H1 (cell line): Measurements from ENCODE around the gene KRTAP3-2. TPM values are rescaled to one million over a fixed set of nuclear protein-coding genes. Genes with fewer than 3 reads are reported as not detected.

ENCODE experiments used
- CTCF ChIA-PET: fragments of 300-600 bp; sonication (Branson Sonifier 250); formaldehyde crosslinking; loops from one replicate; lab custom pipeline; 2021; ENCODE audit not compliant: partially characterized antibody; lab: Charles Lee
- POLR2A ChIA-PET: fragments of 300-600 bp; sonication (Branson Sonifier 250); formaldehyde crosslinking; loops from one replicate; lab custom pipeline; 2021; ENCODE audit warnings: inconsistent platforms; ENCODE audit not compliant: partially characterized antibody; lab: Charles Lee
- DNase-seq, 2 experiments: peaks; one replicate each; pipeline versions ENCODE4 v3.0.0 to v3.0.0-alpha.2; 2010 to 2022; ENCODE audit warnings: low spot score in 2 of 2, low read depth in 1 of 2, mixed read lengths in 1 of 2
- FAIRE-seq: peaks from 2 replicates; lab custom pipeline; 2011; peaks lifted over from hg19 to GRCh38; lab: Jason Lieb, UNC
- H2AFZ ChIP-seq: 2 replicates; pipeline ENCODE4 v1.8.1; 2012; ENCODE audit warnings: low read length, inconsistent platforms
- H2AK5ac ChIP-seq: 2 replicates; pipeline ENCODE4 v1.6.1; 2013; ENCODE audit warnings: low read depth, low read length
- H2BK120ac ChIP-seq: replicated peaks from 2 replicates; pipeline ENCODE3; 2013; ENCODE audit warnings: low read depth, low read length, inconsistent platforms
- H2BK12ac ChIP-seq: 2 replicates; pipeline ENCODE4 v1.6.1; 2013; ENCODE audit warnings: low read depth, low read length
- H2BK15ac ChIP-seq: 2 replicates; pipeline ENCODE4 v1.6.1; 2013; ENCODE audit warnings: low read length
- H2BK20ac ChIP-seq: 2 replicates; pipeline ENCODE4 v1.6.1; 2013; ENCODE audit warnings: low read length
- H2BK5ac ChIP-seq: 2 replicates; pipeline ENCODE4 v1.6.1; 2013; ENCODE audit warnings: low read depth, low read length
- H3K14ac ChIP-seq: 2 replicates; pipeline ENCODE4 v1.6.1; 2013; ENCODE audit warnings: inconsistent platforms; ENCODE audit not compliant: insufficient read length
- H3K18ac ChIP-seq: 2 replicates; pipeline ENCODE4 v1.6.1; 2013; ENCODE audit warnings: low read length; ENCODE audit errors: extremely low read depth
- H3K23ac ChIP-seq: 2 replicates; pipeline ENCODE4 v1.6.1; 2013; ENCODE audit warnings: inconsistent platforms; ENCODE audit not compliant: insufficient read length
- H3K23me2 ChIP-seq: 2 replicates; pipeline ENCODE4 v1.6.1; 2013; ENCODE audit warnings: low read depth, low read length
- H3K27ac ChIP-seq: 2 replicates; pipeline ENCODE4 v1.6.1; 2011; ENCODE audit warnings: low read depth, low read length, inconsistent platforms
- H3K27me3 ChIP-seq, 4 experiments: replicated peaks in 1 of 4; 1 replicate in 1 of 4; 2 replicates in 3 of 4; pipeline versions ENCODE4 v1.6.1 to v1.8.1; 2011 to 2013; ENCODE audit warnings: low read length in 3 of 4, mild to moderate bottlenecking in 3 of 4, inconsistent platforms in 2 of 4, mixed read lengths in 2 of 4, moderate library complexity in 1 of 4; ENCODE audit not compliant: control insufficient read depth in 3 of 4, insufficient read depth in 3 of 4; ENCODE audit errors: extremely low read depth in 1 of 4
- H3K36me3 ChIP-seq, 4 experiments: 2 replicates each; pipeline versions ENCODE4 v1.6.1 to v1.8.1; 2011 to 2013; ENCODE audit warnings: mild to moderate bottlenecking in 4 of 4, low read length in 3 of 4, moderate library complexity in 2 of 4, control low read depth in 1 of 4, inconsistent platforms in 1 of 4; ENCODE audit not compliant: insufficient read depth in 4 of 4, control insufficient read depth in 2 of 4
- H3K4ac ChIP-seq: replicated peaks from 2 replicates; pipeline ENCODE3; 2013; ENCODE audit warnings: low read length, low read depth, mixed read lengths, inconsistent platforms; ENCODE audit not compliant: insufficient read length
- H3K4me1 ChIP-seq, 4 experiments: replicated peaks in 1 of 4; 1 replicate in 1 of 4; 2 replicates in 3 of 4; pipeline versions ENCODE4 v1.6.1 to v1.8.1; 2011 to 2013; ENCODE audit warnings: low read length in 3 of 4, inconsistent platforms in 2 of 4, mixed read lengths in 1 of 4; ENCODE audit not compliant: insufficient read depth in 4 of 4, control insufficient read depth in 3 of 4
- H3K4me2 ChIP-seq, 2 experiments: 2 replicates each; pipeline versions ENCODE4 v1.6.1 to v1.8.1; 2011 to 2013; ENCODE audit warnings: low read depth in 2 of 2, low read length in 2 of 2, control low read depth in 1 of 2, inconsistent platforms in 1 of 2, mild to moderate bottlenecking in 1 of 2; ENCODE audit not compliant: insufficient read depth in 1 of 2
- H3K4me3 ChIP-seq, 4 experiments: fragments of 200-600, 300-600 bp in 1 of 4; sonication (generic), shearing (Covaris generic), sonication (Bioruptor Twin) in 1 of 4; 2 replicates each; pipeline versions ENCODE4 v1.5.1 to v1.8.1; 2011 to 2016; ENCODE audit warnings: low read length in 4 of 4, low read depth in 3 of 4, control low read depth in 2 of 4, inconsistent platforms in 2 of 4, mild to moderate bottlenecking in 2 of 4, mixed read lengths in 1 of 4, moderate library complexity in 1 of 4; ENCODE audit not compliant: insufficient read depth in 2 of 4; ENCODE audit errors: extremely low read depth in 1 of 4
- H3K56ac ChIP-seq: replicated peaks from 2 replicates; pipeline ENCODE3; 2013; ENCODE audit warnings: low read depth, mild to moderate bottlenecking, mixed read lengths, low read length, inconsistent platforms; ENCODE audit not compliant: insufficient read length
- H3K79me1 ChIP-seq: 2 replicates; pipeline ENCODE4 v1.6.1; 2013; ENCODE audit warnings: low read depth, low read length, control low read depth
- H3K79me2 ChIP-seq, 2 experiments: 2 replicates each; pipeline versions ENCODE4 v1.6.1 to v1.8.1; 2012 to 2013; ENCODE audit warnings: low read length in 2 of 2, mild to moderate bottlenecking in 2 of 2, inconsistent platforms in 1 of 2; ENCODE audit not compliant: insufficient read depth in 2 of 2, control insufficient read depth in 1 of 2
- H3K9ac ChIP-seq, 4 experiments: replicated peaks in 1 of 4; 1 replicate in 1 of 4; 2 replicates in 3 of 4; pipeline versions ENCODE4 v1.6.1 to v1.8.1; 2011 to 2013; ENCODE audit warnings: low read depth in 3 of 4, low read length in 3 of 4, control low read depth in 2 of 4, mild to moderate bottlenecking in 2 of 4, moderate library complexity in 2 of 4, inconsistent platforms in 1 of 4; ENCODE audit errors: extremely low read depth in 1 of 4
- H3K9me3 ChIP-seq, 2 experiments: 2 replicates each; pipeline versions ENCODE4 v1.6.1 to v1.8.1; 2012 to 2013; ENCODE audit warnings: mild to moderate bottlenecking in 2 of 2, moderate library complexity in 2 of 2, control low read depth in 1 of 2, inconsistent platforms in 1 of 2, low read depth in 1 of 2, low read length in 1 of 2, mixed read lengths in 1 of 2; ENCODE audit not compliant: insufficient read depth in 2 of 2
- H4K20me1 ChIP-seq, 2 experiments: replicated peaks in 1 of 2; 2 replicates each; pipeline versions ENCODE3 to v1.8.1; 2011 to 2013; ENCODE audit warnings: inconsistent platforms in 2 of 2, low read length in 2 of 2, mild to moderate bottlenecking in 1 of 2; ENCODE audit not compliant: insufficient read depth in 2 of 2, control insufficient read depth in 1 of 2
- H4K5ac ChIP-seq: 2 replicates; pipeline ENCODE4 v1.6.1; 2013; ENCODE audit warnings: low read length, low read depth, mixed read lengths, inconsistent platforms; ENCODE audit not compliant: insufficient read length
- H4K8ac ChIP-seq: 2 replicates; pipeline ENCODE4 v1.8.0; 2013; ENCODE audit warnings: mild to moderate bottlenecking, moderate library complexity, low read length, inconsistent platforms; ENCODE audit not compliant: insufficient read depth; ENCODE audit errors: extremely low read depth
- H4K91ac ChIP-seq: replicated peaks from 2 replicates; pipeline ENCODE3; 2013; ENCODE audit warnings: low read length, mixed read lengths, inconsistent platforms; ENCODE audit not compliant: insufficient read length
- ASH2L ChIP-seq: fragments of 200-600, 300-600 bp; sonication (generic); IDR thresholded peaks from one replicate; pipeline ENCODE4 v1.7.1; 2017; ENCODE audit warnings: low read length
- CREB1 ChIP-seq: IDR thresholded peaks from 2 replicates; pipeline ENCODE4 v1.6.1; 2012; ENCODE audit warnings: inconsistent platforms
- EGR1 ChIP-seq: IDR thresholded peaks from 2 replicates; pipeline ENCODE4 v1.6.1; 2011; ENCODE audit warnings: low read depth, low read length, borderline replicate concordance
- HDAC6 ChIP-seq: IDR thresholded peaks from one replicate; pipeline ENCODE4 v1.7.1; 2012; ENCODE audit warnings: low read depth, mild to moderate bottlenecking, inconsistent platforms, low read length, moderate library complexity
- JUN ChIP-seq: IDR thresholded peaks from 2 replicates; pipeline ENCODE4 v1.6.1; 2011; ENCODE audit warnings: low read depth, mild to moderate bottlenecking, improper control_type of control experiment, low read length
- KDM4A ChIP-seq: IDR thresholded peaks from one replicate; pipeline ENCODE4 v1.7.1; 2012; ENCODE audit warnings: low read depth, mild to moderate bottlenecking, moderate library complexity, low read length, inconsistent platforms; ENCODE audit not compliant: severe bottlenecking
- KDM5A ChIP-seq: fragments of 200-600 bp; IDR thresholded peaks from 2 replicates; pipeline ENCODE4 v1.7.1; 2012; ENCODE audit warnings: mild to moderate bottlenecking, low read length, inconsistent platforms, mixed read lengths
- MAX ChIP-seq: IDR thresholded peaks from 2 replicates; pipeline ENCODE4 v1.6.1; 2012; ENCODE audit warnings: inconsistent platforms
- POLR2AphosphoS5 ChIP-seq: IDR thresholded peaks from 2 replicates; pipeline ENCODE4 v1.6.1; 2011; ENCODE audit warnings: low read depth, low read length
- POU5F1 ChIP-seq: IDR thresholded peaks from 2 replicates; pipeline ENCODE4 v1.6.1; 2011; ENCODE audit warnings: low read depth, mild to moderate bottlenecking, low read length, moderate library complexity
- RAD21 ChIP-seq, 2 experiments: IDR thresholded peaks in 1 of 2; conservative IDR thresholded peaks in 1 of 2; 2 replicates each; pipeline ENCODE4 v1.6.1; 2011; ENCODE audit warnings: low read depth in 2 of 2, low read length in 2 of 2, improper control_type of control experiment in 1 of 2, inconsistent platforms in 1 of 2, mild to moderate bottlenecking in 1 of 2, moderate library complexity in 1 of 2
- SAP30 ChIP-seq: fragments of 300-600 bp; sonication (generic); IDR thresholded peaks from 2 replicates; pipeline ENCODE4 v1.7.1; 2012; ENCODE audit warnings: low read length, moderate library complexity, mild to moderate bottlenecking, inconsistent platforms; ENCODE audit not compliant: insufficient read depth, insufficient replicate concordance
- SP4 ChIP-seq: IDR thresholded peaks from 2 replicates; pipeline ENCODE4 v1.6.1; 2012; ENCODE audit warnings: low read length, inconsistent platforms
- SUZ12 ChIP-seq: fragments of 200-600 bp; sonication (generic); IDR thresholded peaks from 2 replicates; pipeline ENCODE4 v1.6.1; 2012; ENCODE audit warnings: mild to moderate bottlenecking, inconsistent platforms, low read length, moderate library complexity, mixed read lengths
- TAF7 ChIP-seq: optimal IDR thresholded peaks from 2 replicates; pipeline ENCODE3; 2011; ENCODE audit warnings: low read depth, mild to moderate bottlenecking, inconsistent platforms, low read length, moderate library complexity, borderline replicate concordance
- WGBS, 2 experiments: shearing (Covaris generic) in 1 of 2; methylation state at CpG; one replicate each; pipeline versions ENCODE4 v1.1.6 to v1.1.7; 2013 to 2015; ENCODE audit warnings: low lambda C conversion rate in 2 of 2, mixed read lengths in 2 of 2, inconsistent platforms in 1 of 2, low coverage in 1 of 2, missing lambda C conversion rate in 1 of 2; ENCODE audit not compliant: insufficient replicate concordance in 2 of 2, insufficient coverage in 1 of 2, insufficient read length in 1 of 2; ENCODE audit errors: extremely low coverage in 1 of 2, missing lambda C conversion rate in 1 of 2; 5-methylcytosine and 5-hydroxymethylcytosine counted together
- polyA plus RNA-seq, 7 experiments: library from polyadenylated mRNA; depleted of rRNA in 3 of 7; stranded (reverse) in 5 of 7; unstranded in 2 of 7; fragments of >200 nt in 5 of 7; fragments of 200-250 nt in 2 of 7; gene quantifications; 1 replicate in 5 of 7; 2 replicates in 1 of 7; 4 replicates in 1 of 7; pipeline versions ENCODE4 v1.2.1 to v1.2.3, GENCODE V29; 2011 to 2013; ENCODE audit warnings: missing spikeins in 2 of 7, mixed read lengths in 2 of 7
- total RNA-seq: library from RNA; stranded (reverse); fragmentation: NEBNext Ultra II Directional; extraction: Animal tissue kit (Norgen Biotek cat#: 25700); gene quantifications from 2 replicates; pipeline ENCODE4 v1.2.1, GENCODE V29; 2021

Gene KRTAP3-2
- total and polyA plus RNA-seq, 2 of the 8 experiments (the other 6 are each of a cell fraction or from before 2014, with no cell fraction given), result not detected

GRCh38 chr17:40952154-40952553, 47.6 kb downstream of the KRTAP3-2 start:
- Histone ChIP-seq H2BK5ac (no peak overlapping the region), H3K23ac (no peak overlapping the region), H3K27me3 (no peaks in the 10 kb centered on the region), H3K36me3 (no peaks in the 10 kb centered on the region), H4K91ac (no peak overlapping the region), H4K20me1 (no peaks in the 10 kb centered on the region), H2BK12ac (no peak overlapping the region), H2BK20ac (no peak overlapping the region), H2AFZ (no peak overlapping the region), H3K4me2 (no peak overlapping the region), H2BK15ac (no peak overlapping the region), H3K56ac (no peak overlapping the region), H3K4ac (no peak overlapping the region), H3K4me3 (no peak overlapping the region), H4K5ac (no peak overlapping the region), H2AK5ac (no peak overlapping the region), H4K8ac (no peak overlapping the region), H3K9me3 (no peaks in the 10 kb centered on the region), H3K4me1 (no peaks in the 10 kb centered on the region), H2BK120ac (no peak overlapping the region), H3K23me2 (no peaks in the 10 kb centered on the region), H3K79me2 (no peaks in the 10 kb centered on the region), H3K27ac (no peak overlapping the region), H3K14ac (no peak overlapping the region), H3K18ac (no peak overlapping the region), H3K79me1 (no peaks in the 10 kb centered on the region), H3K9ac (no peak overlapping the region)
- 94% methylated on average over 2 of the region's 2 CpGs; no CpG with 5 or more reads in 1 of the 2 experiments for WGBS, 2 experiments
- CTCF ChIA-PET, result interaction anchor here (0.9 to 1.5 kb wide), 4 partner anchors 10 to 21 kb away, joined by 3 to 6 read pairs (median 4); no protein-coding TSS in a partner anchor
- no peak for DNase-seq
- POLR2A ChIA-PET, result no interaction called here
- FAIRE-seq, result no peak
- TF ChIP-seq TAF7 (no peak), SAP30 (no peak), POLR2AphosphoS5 (no peak), CREB1 (no peak), KDM4A (no peak), POU5F1 (no peak), RAD21 (IDR thresholded peaks at IDR 0.05 in 1 of 2, conservative IDR thresholded peaks at IDR 0.05 in 1 of 2; ENCODE audit: low read depth in 2 of 2, low read length in 2 of 2) (no peak), JUN (no peak), HDAC6 (no peak), KDM5A (no peak), ASH2L (no peak), MAX (no peak), EGR1 (no peak), SP4 (no peak), SUZ12 (no peak)
